Endodermal cell (in vitro differentiated cells): ENCODE measurements around the gene AKAP12. TPM values are rescaled to one million over a fixed set of nuclear protein-coding genes. Genes with fewer than 3 reads are reported as not detected.

Source experiments
- DNase-seq: peaks from one replicate; pipeline ENCODE4 v3.0.0-alpha.2; 2017
- H3K27ac ChIP-seq: 2 replicates; pipeline ENCODE4 v1.5.1; 2013; ENCODE audit warnings: mild to moderate bottlenecking, low read depth, low read length, moderate library complexity
- H3K27me3 ChIP-seq: 2 replicates; pipeline ENCODE4 v1.6.1; 2013; ENCODE audit warnings: mild to moderate bottlenecking, low read length, moderate library complexity; ENCODE audit not compliant: insufficient read depth, control insufficient read depth, poor library complexity, severe bottlenecking
- H3K36me3 ChIP-seq: 2 replicates; pipeline ENCODE4 v1.7.0; 2013; ENCODE audit warnings: mild to moderate bottlenecking, low read length, moderate library complexity; ENCODE audit not compliant: control insufficient read depth, insufficient read depth
- H3K4me1 ChIP-seq: one replicate; pipeline ENCODE4 v1.7.0; 2013; ENCODE audit warnings: low read length; ENCODE audit not compliant: control insufficient read depth, insufficient read depth
- H3K4me3 ChIP-seq: 2 replicates; pipeline ENCODE4 v1.5.1; 2013; ENCODE audit warnings: mild to moderate bottlenecking, low read length, moderate library complexity
- H3K9ac ChIP-seq: 2 replicates; pipeline ENCODE4 v1.6.1; 2013; ENCODE audit warnings: mild to moderate bottlenecking, low read length, moderate library complexity; ENCODE audit not compliant: poor library complexity, severe bottlenecking; ENCODE audit errors: extremely low read depth
- H3K9me3 ChIP-seq: 2 replicates; pipeline ENCODE4 v1.6.1; 2013; ENCODE audit warnings: mild to moderate bottlenecking, low read length, moderate library complexity; ENCODE audit not compliant: control insufficient read depth
- H3K27ac Mint-ChIP-seq: 2 replicates; pipeline ENCODE4 v1.8.0; 2020; ENCODE audit warnings: mixed read lengths
- H3K27me3 Mint-ChIP-seq: 2 replicates; pipeline ENCODE4 v1.8.0; 2021; ENCODE audit warnings: mild to moderate bottlenecking, mixed read lengths; ENCODE audit not compliant: insufficient read depth
- H3K36me3 Mint-ChIP-seq: 2 replicates; pipeline ENCODE4 v1.8.0; 2020; ENCODE audit warnings: low read depth, mixed read lengths
- H3K4me1 Mint-ChIP-seq: 2 replicates; pipeline ENCODE4 v1.8.0; 2020; ENCODE audit warnings: mixed read lengths
- H3K4me3 Mint-ChIP-seq: 2 replicates; pipeline ENCODE4 v1.8.0; 2020; ENCODE audit warnings: mild to moderate bottlenecking, moderate library complexity, mixed read lengths
- H3K9me3 Mint-ChIP-seq: 2 replicates; pipeline ENCODE4 v1.8.0; 2020; ENCODE audit warnings: mild to moderate bottlenecking, mixed read lengths
- WGBS, 2 experiments: methylation state at CpG; one replicate each; pipeline versions ENCODE4 v1.1.5 to v1.1.7; 2013; ENCODE audit warnings: missing lambda C conversion rate in 2 of 2, mixed read lengths in 1 of 2; ENCODE audit not compliant: insufficient coverage in 1 of 2, insufficient read length in 1 of 2; 5-methylcytosine and 5-hydroxymethylcytosine counted together
- total RNA-seq, 2 donors: library from RNA; stranded (reverse); fragmentation: NEBNext Ultra II Directional in 1 of 2; extraction: Animal tissue kit (Norgen Biotek cat#: 25700) in 1 of 2; gene quantifications; 2 replicates in 1 of 2; 3 replicates in 1 of 2; pipeline ENCODE4 v1.2.1, GENCODE V29; 2021
- TF ChIP-seq, protein P1 (sequence below): fragments of 200-600 bp; sonication (generic); conservative IDR thresholded peaks from 2 replicates; pipeline ENCODE4 v1.5.0; 2021; ENCODE audit warnings: antibody characterized with exemption, mild to moderate bottlenecking

Gene AKAP12
- total RNA-seq, 2 donors from 2014 or later, result 27.3 to 33.3 TPM

DNA sequence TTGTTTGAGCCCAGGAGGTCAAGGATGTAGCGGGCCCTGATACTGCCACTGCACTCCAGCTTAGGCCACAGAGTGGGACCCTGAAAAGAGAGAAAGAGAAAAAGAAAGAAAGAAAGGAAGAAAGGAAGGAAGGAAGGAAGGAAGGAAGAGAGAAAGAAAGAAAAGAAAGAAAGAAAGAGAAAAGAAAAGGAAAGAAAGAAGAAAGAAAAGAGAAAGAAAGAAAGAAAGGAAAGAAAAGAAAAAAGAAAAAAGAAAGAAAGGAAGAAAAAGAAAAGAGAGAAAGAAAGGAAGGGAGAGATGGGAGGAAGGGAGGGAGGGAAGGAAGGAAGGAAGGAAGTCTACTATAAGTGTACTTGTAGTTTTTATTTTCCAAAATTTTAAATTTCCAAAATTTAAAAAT lies 42.2 kb upstream of the AKAP12 start:
- no peak overlapping the region for H3K9ac ChIP-seq
- no peaks in the 10 kb centered on the region for H3K36me3 ChIP-seq
- DNase-seq, result no peak
- H3K9me3 ChIP-seq, result peaks cover 6% of the 10 kb centered on the region
- no peak overlapping the region for H3K4me3 ChIP-seq
- no peak overlapping the region for H3K27ac ChIP-seq
- no peaks in the 10 kb centered on the region for H3K4me1 ChIP-seq
- H3K27me3 ChIP-seq, result no peaks in the 10 kb centered on the region
- TF ChIP-seq, protein P1, sequence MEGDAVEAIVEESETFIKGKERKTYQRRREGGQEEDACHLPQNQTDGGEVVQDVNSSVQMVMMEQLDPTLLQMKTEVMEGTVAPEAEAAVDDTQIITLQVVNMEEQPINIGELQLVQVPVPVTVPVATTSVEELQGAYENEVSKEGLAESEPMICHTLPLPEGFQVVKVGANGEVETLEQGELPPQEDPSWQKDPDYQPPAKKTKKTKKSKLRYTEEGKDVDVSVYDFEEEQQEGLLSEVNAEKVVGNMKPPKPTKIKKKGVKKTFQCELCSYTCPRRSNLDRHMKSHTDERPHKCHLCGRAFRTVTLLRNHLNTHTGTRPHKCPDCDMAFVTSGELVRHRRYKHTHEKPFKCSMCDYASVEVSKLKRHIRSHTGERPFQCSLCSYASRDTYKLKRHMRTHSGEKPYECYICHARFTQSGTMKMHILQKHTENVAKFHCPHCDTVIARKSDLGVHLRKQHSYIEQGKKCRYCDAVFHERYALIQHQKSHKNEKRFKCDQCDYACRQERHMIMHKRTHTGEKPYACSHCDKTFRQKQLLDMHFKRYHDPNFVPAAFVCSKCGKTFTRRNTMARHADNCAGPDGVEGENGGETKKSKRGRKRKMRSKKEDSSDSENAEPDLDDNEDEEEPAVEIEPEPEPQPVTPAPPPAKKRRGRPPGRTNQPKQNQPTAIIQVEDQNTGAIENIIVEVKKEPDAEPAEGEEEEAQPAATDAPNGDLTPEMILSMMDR, result no peak
- 100% methylated on average over 1 of the region's 1 CpG for whole genome bisulfite sequencing, 2 experiments
- no peaks in the 10 kb centered on the region for H3K36me3 Mint-ChIP-seq
- H3K4me1 Mint-ChIP-seq, result no peaks in the 10 kb centered on the region
- peaks cover 2% of the 10 kb centered on the region for H3K9me3 Mint-ChIP-seq
- H3K27ac Mint-ChIP-seq, result no peak overlapping the region
- H3K4me3 Mint-ChIP-seq, result no peak overlapping the region
- H3K27me3 Mint-ChIP-seq, result no peaks in the 10 kb centered on the region

GRCh38 chr6:151199991-151200390 lies 39.8 kb upstream of the AKAP12 start:
- Histone ChIP-seq H3K9me3 (no peaks in the 10 kb centered on the region), H3K36me3 (no peaks in the 10 kb centered on the region), H3K27me3 (no peaks in the 10 kb centered on the region), H3K9ac (no peak overlapping the region), H3K4me3 (no peak overlapping the region), H3K27ac (no peak overlapping the region), H3K4me1 (no peaks in the 10 kb centered on the region)
- no peak for DNase-seq
- H3K27me3 Mint-ChIP-seq, result no peaks in the 10 kb centered on the region
- H3K27ac Mint-ChIP-seq, result no peak overlapping the region
- no peaks in the 10 kb centered on the region for H3K4me1 Mint-ChIP-seq
- TF ChIP-seq, protein P1, result no peak
- no peak overlapping the region for H3K4me3 Mint-ChIP-seq
- no peaks in the 10 kb centered on the region for H3K36me3 Mint-ChIP-seq
- peaks cover 2% of the 10 kb centered on the region for H3K9me3 Mint-ChIP-seq
- WGBS, 2 experiments, result 83 to 100% methylated on average over 1 of the region's 1 CpG

GRCh38 chr6:151205721-151206600 lies 33.8 kb upstream of the AKAP12 start:
- Histone ChIP-seq H3K27ac (peak overlapping the region; percentile 79), H3K4me1 (no peaks in the 10 kb centered on the region), H3K4me3 (no peak overlapping the region), H3K9me3 (peaks cover 3% of the 10 kb centered on the region), H3K36me3 (no peaks in the 10 kb centered on the region), H3K9ac (no peak overlapping the region), H3K27me3 (no peaks in the 10 kb centered on the region)
- 88% methylated on average over 2 to 4 of the region's 4 CpGs for WGBS, 2 experiments
- H3K27ac Mint-ChIP-seq, result no peak overlapping the region
- H3K4me3 Mint-ChIP-seq, result no peak overlapping the region
- H3K4me1 Mint-ChIP-seq, result no peaks in the 10 kb centered on the region
- no peaks in the 10 kb centered on the region for H3K27me3 Mint-ChIP-seq
- H3K36me3 Mint-ChIP-seq, result no peaks in the 10 kb centered on the region
- H3K9me3 Mint-ChIP-seq, result peaks cover 8% of the 10 kb centered on the region
- DNase-seq, result no peak
- TF ChIP-seq, protein P1, result no peak
